Activated CD8-positive, alpha-beta memory T cell treated with anti-CD3 and anti-CD28 coated beads, Interleukin-2, amount 50 U/mL, for 1 hour (primary cell): ENCODE data around the gene INF2.

ENCODE experiments used
- DNase-seq: peaks from one replicate; pipeline ENCODE4 v3.0.0-alpha.2; 2020; ENCODE audit errors: extremely low read depth

Gene INF2

GRCh38 chr14:104676694-104677511 lies 12.5 kb upstream of the INF2 start:
- no peak for DNase-seq

DNA sequence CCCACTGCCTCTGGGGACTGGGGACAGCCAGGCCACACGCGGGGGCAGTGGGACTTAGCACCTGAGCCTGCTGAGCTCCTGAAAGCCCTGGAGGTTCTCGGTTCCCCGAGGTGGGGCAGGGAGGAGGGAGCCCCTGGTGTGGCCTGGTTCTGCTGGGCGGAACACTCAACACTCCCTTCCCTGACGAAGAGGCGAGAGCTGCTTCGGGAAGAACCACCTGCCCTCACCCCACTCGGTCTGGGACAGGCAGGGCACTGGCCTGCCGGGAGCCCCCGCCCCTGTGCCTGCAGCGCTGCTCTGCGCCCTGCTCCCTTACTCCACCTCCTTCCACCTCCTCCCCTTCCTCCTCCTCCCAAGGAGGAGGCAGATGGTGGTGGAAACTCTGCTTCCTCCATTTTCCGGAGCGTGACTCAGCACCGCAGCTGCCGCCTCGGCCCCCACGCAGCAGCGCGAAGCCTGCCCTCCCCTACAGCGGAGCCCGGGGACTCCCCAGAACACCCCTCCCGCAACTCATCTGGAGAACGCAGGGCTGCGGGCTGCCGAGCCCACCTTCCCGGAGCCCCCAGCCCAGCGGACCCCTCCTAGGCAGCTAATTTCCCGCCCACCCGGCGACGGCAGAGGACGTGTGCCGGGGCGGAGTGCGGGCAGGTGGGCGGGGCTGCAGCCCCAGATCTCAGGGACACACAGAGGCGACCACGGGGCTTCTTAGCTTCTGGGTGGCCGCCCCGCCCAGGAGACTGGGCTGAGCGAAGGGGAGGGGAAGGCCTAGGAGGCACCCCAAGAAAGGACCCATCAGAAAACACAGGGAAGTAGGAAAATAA lies 11.7 kb upstream of the INF2 start:
- no peak for DNase-seq

DNA sequence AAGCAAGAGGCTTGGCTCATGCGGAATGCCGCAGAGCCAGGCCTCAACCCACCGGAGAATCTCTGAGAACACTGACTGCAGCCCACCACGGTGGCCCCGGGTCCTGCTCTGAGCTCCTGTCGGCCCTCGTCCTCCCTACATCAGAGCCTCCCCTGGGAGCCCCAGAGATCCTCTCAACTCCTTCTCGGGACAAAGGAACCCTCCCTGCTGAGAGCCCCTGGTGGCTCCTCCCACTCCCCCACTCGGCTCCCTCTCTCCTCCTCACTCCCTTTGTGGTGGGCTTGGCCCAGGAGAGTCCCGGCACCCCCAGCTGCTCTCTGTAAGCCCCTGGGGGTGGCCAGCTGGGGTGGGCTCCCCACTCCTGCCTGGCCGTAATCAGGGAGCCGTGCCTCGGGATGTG lies 11.1 kb upstream of the INF2 start:
- DNase-seq, result no peak

DNA sequence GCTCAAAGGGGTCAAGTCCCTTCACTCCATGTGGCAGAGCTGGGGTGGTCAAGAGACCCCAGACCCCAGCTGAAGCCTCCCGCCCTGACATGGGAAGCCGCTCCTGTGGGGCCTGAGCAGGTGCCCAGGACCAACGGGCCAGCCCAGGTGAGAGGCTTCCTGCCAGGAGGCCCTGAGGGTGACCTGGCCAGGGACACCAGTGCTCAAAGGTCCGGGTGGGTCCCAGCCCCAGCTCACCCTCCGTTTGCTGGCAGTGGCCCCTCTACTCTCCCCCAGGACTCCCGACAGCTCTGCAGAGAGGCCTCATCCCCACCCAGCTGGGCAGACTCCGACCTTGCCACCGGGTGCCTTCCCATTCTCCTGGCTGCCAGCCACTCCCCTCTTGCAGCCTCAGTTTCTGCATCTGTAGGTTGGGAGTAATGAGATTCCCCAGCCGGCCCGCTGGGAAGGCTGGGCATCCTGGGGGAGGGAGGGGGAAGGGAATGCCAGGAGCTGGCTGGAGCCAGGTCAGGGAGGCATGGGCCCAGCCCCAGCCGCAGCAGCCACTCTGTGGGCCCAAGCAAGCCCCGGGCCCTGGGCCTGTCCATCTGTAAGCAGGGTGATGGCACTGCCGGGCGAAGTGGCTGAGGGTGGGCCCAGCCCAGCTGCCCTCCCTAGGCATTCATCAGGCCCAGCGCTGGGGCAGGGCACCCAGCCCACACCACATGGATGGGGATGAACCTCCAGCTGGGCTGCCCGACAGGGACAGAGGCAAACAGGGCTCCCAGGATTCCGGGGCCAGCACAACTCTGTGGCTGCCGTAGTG lies 10.3 kb upstream of the INF2 start:
- DNase-seq, result no peak

DNA sequence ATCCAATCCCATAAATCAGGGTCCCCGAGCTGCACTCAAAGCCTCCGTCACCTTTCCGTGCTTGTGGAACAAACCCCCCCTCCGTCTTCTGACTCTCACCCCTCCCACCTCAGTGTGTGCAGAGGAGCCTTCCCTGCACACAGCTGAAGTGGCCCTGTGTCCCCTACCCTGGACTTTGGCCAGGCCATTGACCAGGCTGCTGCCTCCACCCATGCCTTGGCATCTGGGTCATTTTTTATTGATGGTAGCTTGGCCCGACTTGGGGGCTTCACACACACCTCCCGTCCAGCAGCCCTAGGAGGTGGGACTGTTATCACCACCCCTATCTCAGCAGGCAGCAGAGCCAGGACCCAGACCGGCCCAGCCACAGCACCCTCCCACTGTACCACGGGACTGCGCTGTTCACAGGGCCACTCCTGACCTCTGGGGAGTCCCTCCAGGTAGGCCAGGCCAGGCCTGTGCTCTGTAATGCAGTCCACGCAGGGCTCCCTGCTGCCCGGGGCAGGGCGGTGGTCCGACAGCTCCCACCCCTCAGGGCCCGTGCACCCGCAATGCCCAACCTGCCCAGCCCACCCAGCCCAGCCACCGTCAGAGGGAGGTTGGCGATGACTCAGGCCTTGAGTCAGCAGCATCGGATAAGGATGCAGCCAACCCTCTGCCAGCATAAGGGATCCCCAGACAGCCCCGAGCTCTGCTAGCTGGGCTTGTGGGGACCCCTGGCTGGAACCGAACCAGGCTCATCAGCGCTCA lies 9.2 kb upstream of the INF2 start:
- DNase-seq, result no peak

GRCh38 chr14:104680806-104681688 lies 8.4 kb upstream of the INF2 start:
- DNase-seq, result no peak

DNA sequence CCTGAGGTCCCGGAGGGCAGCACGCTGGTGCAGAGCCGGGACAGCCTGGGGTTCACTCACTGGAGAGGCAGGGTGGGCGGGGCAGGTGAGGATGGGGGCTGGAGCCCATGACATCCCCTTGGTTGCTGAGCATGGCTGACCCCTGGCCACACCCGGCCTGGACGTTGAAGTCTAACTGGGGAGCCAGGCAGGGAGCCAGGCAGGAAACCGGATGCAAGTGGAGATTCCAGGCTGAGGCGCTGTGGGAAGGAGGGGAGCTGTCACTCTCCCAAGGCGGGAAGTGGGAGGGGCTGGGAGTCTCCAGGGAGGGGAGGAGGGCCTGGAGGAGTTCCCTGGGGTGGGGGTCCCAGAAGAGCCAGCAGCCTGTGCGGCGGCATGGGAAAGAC lies 7.7 kb upstream of the INF2 start:
- no peak for DNase-seq

DNA sequence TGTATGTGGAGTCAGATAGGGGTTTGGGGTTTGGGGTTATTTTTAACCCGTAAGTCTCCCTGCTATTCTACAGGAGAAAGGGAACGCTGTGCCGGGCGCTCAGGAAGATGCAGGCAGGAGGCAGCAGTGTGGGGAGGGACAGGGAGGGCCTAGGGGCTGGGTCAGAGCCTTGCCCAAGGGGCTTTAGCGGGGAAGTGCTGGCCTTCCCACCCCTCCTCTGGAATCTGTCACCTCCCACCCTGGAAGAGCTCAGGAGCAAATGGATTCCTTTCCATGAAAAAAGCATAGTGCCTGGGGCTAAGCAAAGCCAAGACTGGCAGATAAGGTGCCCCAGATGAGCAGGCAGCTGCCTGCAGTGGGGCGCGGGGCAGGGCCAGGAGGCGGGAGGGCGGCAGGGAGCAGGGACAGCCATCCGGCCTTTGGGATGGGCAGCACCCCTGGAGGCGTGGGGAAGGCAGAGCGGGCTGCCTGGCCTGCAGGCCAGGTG lies 7.3 kb upstream of the INF2 start:
- DNase-seq, result no peak

DNA sequence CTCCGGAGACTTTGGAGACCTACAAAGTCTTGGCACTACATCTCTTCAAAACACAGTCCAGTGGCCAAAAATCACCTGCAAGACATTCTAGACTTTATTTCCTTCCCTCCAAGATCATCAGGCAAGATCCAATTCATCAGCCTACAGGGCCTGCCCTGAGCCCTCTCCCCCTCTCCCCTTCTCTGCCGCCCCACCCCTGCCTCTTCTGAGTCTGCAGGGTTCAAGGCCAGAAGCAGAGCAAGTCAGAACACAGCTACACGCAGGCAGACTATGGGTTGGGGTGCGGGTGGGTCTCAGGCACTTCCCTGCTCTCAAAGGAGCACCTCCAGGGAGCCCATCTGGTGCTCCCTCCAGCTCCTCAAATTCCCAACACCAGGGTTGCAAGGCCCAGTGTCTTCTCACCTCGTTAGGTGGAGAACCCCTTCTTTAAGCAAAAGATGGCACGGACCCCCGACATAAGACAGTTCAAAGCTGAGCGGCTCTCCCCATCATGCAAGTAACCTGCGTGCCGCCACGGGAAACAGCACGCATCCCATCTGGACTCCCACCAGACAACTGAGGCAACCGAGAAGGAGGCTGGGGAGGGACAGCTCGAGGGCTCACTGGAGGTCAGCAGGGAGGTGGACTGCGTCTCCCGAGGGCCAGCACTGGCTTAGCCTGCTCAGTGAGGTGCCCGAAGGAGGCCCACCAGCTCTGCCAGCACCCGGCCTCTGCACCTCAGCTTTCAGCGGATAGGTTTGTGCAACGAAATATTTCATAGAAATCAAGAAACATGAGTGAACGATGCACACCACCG lies 5.6 kb upstream of the INF2 start:
- DNase-seq, result no peak

GRCh38 chr14:104684449-104684821 lies 5.0 kb upstream of the INF2 start:
- no peak for DNase-seq

- no peak for DNase-seq
Observed at GRCh38 chr14:104685216-104685997, 4.0 kb upstream of the INF2 start.

- DNase-seq, result no peak
Observed at GRCh38 chr14:104685998-104686610, 3.3 kb upstream of the INF2 start.

GRCh38 chr14:104686624-104687517 lies 2.5 kb upstream of the INF2 start:
- no peak for DNase-seq

DNA sequence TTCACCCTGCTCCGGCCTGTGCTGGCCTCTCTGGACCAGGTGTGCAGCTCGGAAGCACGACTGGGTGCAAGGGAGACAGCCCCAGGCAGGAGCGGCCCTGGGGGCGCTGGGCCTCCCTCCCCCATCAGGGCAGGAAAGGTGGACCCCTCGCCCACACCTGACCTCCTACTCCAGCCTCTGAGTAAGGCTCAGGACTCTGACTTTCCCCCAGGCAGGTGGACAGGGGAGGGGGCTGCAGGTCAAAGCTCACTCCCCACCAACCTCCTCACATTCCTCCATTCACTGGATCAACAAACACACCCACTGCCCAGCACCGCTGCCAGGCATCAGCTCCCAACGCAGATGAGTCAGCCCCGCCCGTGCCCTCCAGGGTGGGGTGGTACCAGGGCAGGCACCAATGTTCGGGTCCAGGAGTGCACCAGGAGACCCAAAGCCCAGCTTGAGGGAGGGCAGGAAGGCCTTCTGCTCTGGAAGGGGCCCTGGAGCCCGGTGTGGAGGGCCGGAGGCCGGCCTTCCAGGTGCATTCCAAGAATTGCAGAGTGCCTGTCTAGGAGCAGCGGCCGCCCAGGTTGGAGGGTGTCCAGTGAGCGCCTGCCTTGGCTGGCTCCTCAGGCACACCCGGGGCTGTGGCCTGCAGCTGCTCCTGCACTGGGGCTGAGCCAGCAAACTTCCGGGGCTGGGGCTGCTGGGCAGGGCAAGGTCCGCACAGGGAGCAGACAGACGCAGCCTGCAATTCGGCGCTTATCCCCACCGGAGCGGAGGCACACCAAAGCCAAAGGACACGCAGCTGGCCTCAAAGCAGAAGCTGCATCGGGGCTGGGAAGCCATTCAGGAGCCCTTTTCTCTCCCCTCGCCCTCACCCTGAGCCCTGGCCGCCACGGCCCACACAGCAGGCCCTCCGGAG lies 1.6 kb upstream of the INF2 start:
- no peak for DNase-seq

GRCh38 chr14:104688505-104689108 lies 811 bp upstream of the INF2 start:
- no peak for DNase-seq
